ENCODE results near the gene SDCBP2. TPM values are rescaled to one million over a fixed set of nuclear protein-coding genes. Genes with fewer than 3 reads are reported as not detected.
A peak's percentile ranks its signal among the peaks of the same experiment; 100 is the strongest.

SDCBP2 gene
- total RNA-seq, 2 experiments from 2014 or later, result 1.2 to 1.3 TPM

GRCh38 chr20:1291191-1291741 lies 37.7 kb downstream of the SDCBP2 start:
- POLR2A ChIA-PET, result interaction anchor here (1.4 to 1.5 kb wide), 2 partner anchors 10 to 25 kb away, joined by 3 to 6 read pairs; partner anchors contain the start of gene SNPH
- no peak overlapping the region for H3K4me3 ChIP-seq (ENCODE audit: low read length)
- intact Hi-C loops (cut with DNase I, micrococcal nuclease), result no loop called here
- no peak for TF ChIP-seq CTCF (IDR thresholded peaks at IDR 0.05)
- Mint-ChIP-seq H3K4me1 (ENCODE audit: low read depth) (peaks cover 59% of the 10 kb centered on the region), H3K27ac (peak overlapping the region; percentile 14), H3K4me3 (no peak overlapping the region), H3K27me3 (no peaks in the 10 kb centered on the region), H3K36me3 (ENCODE audit: low read depth) (no peaks in the 10 kb centered on the region), H3K9me3 (no peaks in the 10 kb centered on the region)
- CTCF ChIA-PET, result interaction anchor here (0.7 to 1.1 kb wide), 2 partner anchors 21 to 212 kb away, joined by 3 to 4 read pairs; no protein-coding TSS in a partner anchor
- no peak for DNase-seq
- H3K27ac ChIP-seq (ENCODE audit: low read depth in 1 of 2, low read length in 2 of 2), result no peak overlapping the region
- H3K36me3 ChIP-seq (ENCODE audit: insufficient read depth, low read length), result peaks cover 3% of the 10 kb centered on the region
- no peaks in the 10 kb centered on the region for H3K27me3 ChIP-seq (ENCODE audit: control insufficient read depth in 1 of 2, insufficient read depth in 2 of 2, low read length in 2 of 2)
- peaks cover 18% of the 10 kb centered on the region for H3K4me1 ChIP-seq (ENCODE audit: insufficient read depth, low read length)
- H3K9me3 ChIP-seq (ENCODE audit: control insufficient read depth in 1 of 2, insufficient read depth in 1 of 2, low read length in 2 of 2), result no peaks in the 10 kb centered on the region
- ATAC-seq (ENCODE audit: poor library complexity), result no peak

- Mint-ChIP-seq H3K9me3 (no peaks in the 10 kb centered on the region), H3K4me1 (ENCODE audit: low read depth) (peaks cover 83% of the 10 kb centered on the region), H3K27me3 (no peaks in the 10 kb centered on the region), H3K27ac (peak overlapping the region; percentile 82), H3K4me3 (no peak overlapping the region), H3K36me3 (ENCODE audit: low read depth) (peaks cover 3% of the 10 kb centered on the region)
- intact Hi-C loops (cut with DNase I, micrococcal nuclease), result loop anchor here in 1 of 2 experiments (2.0 kb wide), 1 partner anchor 21 kb away; the partner anchor contains the start of gene SNPH
- Histone ChIP-seq H3K27ac (ENCODE audit: low read depth in 1 of 2, low read length in 2 of 2) (no peak overlapping the region), H3K27me3 (ENCODE audit: control insufficient read depth in 1 of 2, insufficient read depth in 2 of 2, low read length in 2 of 2) (no peaks in the 10 kb centered on the region), H3K4me1 (ENCODE audit: insufficient read depth, low read length) (peaks cover 22% of the 10 kb centered on the region), H3K36me3 (ENCODE audit: insufficient read depth, low read length) (no peaks in the 10 kb centered on the region), H3K4me3 (ENCODE audit: low read length) (no peak overlapping the region), H3K9me3 (ENCODE audit: control insufficient read depth in 1 of 2, insufficient read depth in 1 of 2, low read length in 2 of 2) (no peaks in the 10 kb centered on the region)
- ChIA-PET CTCF (no interaction called here), POLR2A (interaction anchor here (0.5 to 1.8 kb wide), 4 partner anchors 9 to 65 kb away, joined by 3 to 11 read pairs (median 3); no protein-coding TSS in a partner anchor)
- no peak for TF ChIP-seq CTCF (IDR thresholded peaks at IDR 0.05)
- no peak for ATAC-seq (ENCODE audit: poor library complexity)
- no peak for DNase-seq
Observed at GRCh38 chr20:1287787-1288569, 41.0 kb downstream of the SDCBP2 start.

- intact Hi-C loops (cut with DNase I, micrococcal nuclease), result loop anchor here in 1 of 2 experiments (2.0 kb wide), 1 partner anchor 21 kb away; the partner anchor contains the start of gene SNPH
- ChIA-PET POLR2A (interaction anchor here (0.6 to 1.8 kb wide), 9 partner anchors 10 to 133 kb away, joined by 3 to 13 read pairs (median 3); partner anchors contain the start of genes RAD21L1 and SNPH), CTCF (no interaction called here)
- Mint-ChIP-seq H3K9me3 (no peaks in the 10 kb centered on the region), H3K27ac (peak overlapping the region; percentile 82), H3K27me3 (no peaks in the 10 kb centered on the region), H3K36me3 (ENCODE audit: low read depth) (peaks cover 4% of the 10 kb centered on the region), H3K4me3 (peak overlapping the region; percentile 54), H3K4me1 (ENCODE audit: low read depth) (peaks cover 83% of the 10 kb centered on the region)
- ATAC-seq (ENCODE audit: poor library complexity), result peak; percentile 17
- peaks cover 22% of the 10 kb centered on the region for H3K4me1 ChIP-seq (ENCODE audit: insufficient read depth, low read length)
- peak in 2 of 14 experiments; percentile 21 to 28 for DNase-seq
- no peaks in the 10 kb centered on the region for H3K9me3 ChIP-seq (ENCODE audit: control insufficient read depth in 1 of 2, insufficient read depth in 1 of 2, low read length in 2 of 2)
- no peaks in the 10 kb centered on the region for H3K27me3 ChIP-seq (ENCODE audit: control insufficient read depth in 1 of 2, insufficient read depth in 2 of 2, low read length in 2 of 2)
- peak overlapping the region; percentile 31 to 48 for H3K27ac ChIP-seq (ENCODE audit: low read depth in 1 of 2, low read length in 2 of 2)
- no peak overlapping the region for H3K4me3 ChIP-seq (ENCODE audit: low read length)
- no peak for TF ChIP-seq CTCF (IDR thresholded peaks at IDR 0.05)
- H3K36me3 ChIP-seq (ENCODE audit: insufficient read depth, low read length), result no peaks in the 10 kb centered on the region
Observed at GRCh38 chr20:1287306-1287705, 41.6 kb downstream of the SDCBP2 start.
